NK-92 (cell line): ENCODE measurements around the gene SUGCT.

Experiments used
- DNase-seq: peaks from one replicate; lab custom pipeline; 2025; ENCODE audit not compliant: unreplicated experiment; lab: John Stamatoyannopoulos, UW

SUGCT gene

GRCh38 chr7:40549372-40550039 lies 414.7 kb downstream of the SUGCT start:
- DNase-seq = no peak

- no peak for DNase-seq
Observed at GRCh38 chr7:40551685-40552576, 417.1 kb downstream of the SUGCT start.

- no peak for DNase-seq
Observed at GRCh38 chr7:40560672-40561071, 425.9 kb downstream of the SUGCT start.

- DNase-seq = no peak
Observed at GRCh38 chr7:40566879-40567278, 432.1 kb downstream of the SUGCT start.

GRCh38 chr7:40569326-40569725 lies 434.5 kb downstream of the SUGCT start:
- DNase-seq = no peak

- DNase-seq = no peak
Observed at GRCh38 chr7:40570223-40570622, 435.4 kb downstream of the SUGCT start.

- DNase-seq = no peak
Observed at GRCh38 chr7:40571796-40572195, 437.0 kb downstream of the SUGCT start.

GRCh38 chr7:40572810-40573465 lies 438.1 kb downstream of the SUGCT start:
- DNase-seq = no peak

GRCh38 chr7:40579401-40579800 lies 444.6 kb downstream of the SUGCT start:
- DNase-seq = no peak

GRCh38 chr7:40580776-40581175 lies 446.0 kb downstream of the SUGCT start:
- DNase-seq = no peak

- DNase-seq = no peak
Observed at GRCh38 chr7:40582539-40582938, 447.7 kb downstream of the SUGCT start.

- no peak for DNase-seq
Observed at GRCh38 chr7:40583667-40584444, 449.1 kb downstream of the SUGCT start.

- DNase-seq = no peak
Observed at GRCh38 chr7:40584667-40585433, 450.0 kb downstream of the SUGCT start.

GRCh38 chr7:40586197-40586596 lies 451.4 kb downstream of the SUGCT start:
- no peak for DNase-seq

GRCh38 chr7:40587419-40587818 lies 452.6 kb downstream of the SUGCT start:
- no peak for DNase-seq

GRCh38 chr7:40595129-40595528 lies 460.3 kb downstream of the SUGCT start:
- no peak for DNase-seq

GRCh38 chr7:40595832-40596231 lies 461.0 kb downstream of the SUGCT start:
- no peak for DNase-seq

GRCh38 chr7:40597517-40597916 lies 462.7 kb downstream of the SUGCT start:
- DNase-seq = no peak

- DNase-seq = no peak
Observed at GRCh38 chr7:40598915-40599314, 464.1 kb downstream of the SUGCT start.

GRCh38 chr7:40599836-40600235 lies 465.0 kb downstream of the SUGCT start:
- DNase-seq = no peak
